ENCODE results near the gene GTF2H4.
"Not testable (repeated sequence)": the region's sequence is repeated elsewhere in the genome, so short reads cannot be mapped to it uniquely, and the experiment has no call there.

The GTF2H4 gene

DNA sequence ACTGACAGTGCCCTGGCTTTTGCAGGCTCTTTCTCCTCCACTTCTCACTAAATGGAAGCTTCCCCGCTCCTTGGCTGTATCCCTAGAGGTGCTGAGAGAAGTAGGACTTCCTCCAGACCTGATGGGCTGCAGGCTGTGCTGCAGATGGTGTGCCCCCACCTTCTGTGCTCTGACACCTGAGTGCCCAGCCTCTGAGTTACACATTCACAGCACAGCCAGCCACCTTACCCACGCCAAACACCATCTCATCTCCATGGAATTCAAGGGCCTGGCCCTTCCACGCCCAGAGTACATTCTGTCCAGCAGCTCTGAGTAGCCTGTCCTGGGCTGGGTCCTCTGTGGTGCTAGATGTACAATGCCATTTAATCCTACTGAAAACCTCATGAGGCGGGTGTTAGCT is 18.6 kb downstream of the GTF2H4 start:
- FAIRE-seq, result no peak

- not testable (repeated sequence) for FAIRE-seq
Observed at GRCh38 chr6:30927080-30927479, 19.1 kb downstream of the GTF2H4 start.

- FAIRE-seq, result no peak
Observed at GRCh38 chr6:30928677-30929076, 20.7 kb downstream of the GTF2H4 start.

DNA sequence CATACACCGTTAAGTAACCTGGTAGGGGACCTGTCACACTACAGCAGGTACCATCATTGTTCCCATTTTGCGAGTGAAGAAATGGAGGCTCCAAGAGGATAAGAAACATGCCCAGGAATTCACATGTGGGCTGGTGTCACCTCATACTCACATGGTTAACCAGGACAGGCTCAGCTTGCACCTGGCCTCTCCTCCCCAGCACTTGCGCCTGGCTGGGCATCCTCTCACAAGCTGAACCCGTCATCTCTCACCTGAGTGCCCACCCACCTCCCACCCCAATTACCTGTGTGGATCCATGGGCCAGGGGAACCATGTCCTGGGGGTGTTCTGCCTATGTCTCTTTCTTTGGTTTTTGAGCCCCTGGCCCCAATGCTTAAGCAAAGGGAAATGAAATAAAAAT is 22.5 kb downstream of the GTF2H4 start:
- no peak for FAIRE-seq

DNA sequence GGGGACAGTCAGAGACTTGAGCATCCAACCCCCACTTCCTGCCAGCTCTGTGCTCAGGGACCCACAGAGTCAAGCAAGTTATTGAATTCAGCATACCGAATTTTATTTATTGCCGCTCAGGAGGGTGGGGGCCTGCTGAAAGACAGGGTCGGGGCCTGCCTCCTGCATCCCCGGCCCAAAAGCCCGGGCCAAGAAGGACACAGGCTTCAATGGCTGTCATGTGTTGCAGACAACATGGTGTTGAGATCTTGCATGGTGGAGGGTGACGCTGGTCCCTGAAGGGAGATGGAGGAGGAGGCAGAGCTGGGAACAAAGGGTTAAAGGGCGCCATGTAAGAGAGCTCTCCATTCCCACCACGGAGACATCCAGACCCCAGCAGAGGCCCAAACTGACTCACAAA is 23.3 kb downstream of the GTF2H4 start:
- FAIRE-seq, result no peak

DNA sequence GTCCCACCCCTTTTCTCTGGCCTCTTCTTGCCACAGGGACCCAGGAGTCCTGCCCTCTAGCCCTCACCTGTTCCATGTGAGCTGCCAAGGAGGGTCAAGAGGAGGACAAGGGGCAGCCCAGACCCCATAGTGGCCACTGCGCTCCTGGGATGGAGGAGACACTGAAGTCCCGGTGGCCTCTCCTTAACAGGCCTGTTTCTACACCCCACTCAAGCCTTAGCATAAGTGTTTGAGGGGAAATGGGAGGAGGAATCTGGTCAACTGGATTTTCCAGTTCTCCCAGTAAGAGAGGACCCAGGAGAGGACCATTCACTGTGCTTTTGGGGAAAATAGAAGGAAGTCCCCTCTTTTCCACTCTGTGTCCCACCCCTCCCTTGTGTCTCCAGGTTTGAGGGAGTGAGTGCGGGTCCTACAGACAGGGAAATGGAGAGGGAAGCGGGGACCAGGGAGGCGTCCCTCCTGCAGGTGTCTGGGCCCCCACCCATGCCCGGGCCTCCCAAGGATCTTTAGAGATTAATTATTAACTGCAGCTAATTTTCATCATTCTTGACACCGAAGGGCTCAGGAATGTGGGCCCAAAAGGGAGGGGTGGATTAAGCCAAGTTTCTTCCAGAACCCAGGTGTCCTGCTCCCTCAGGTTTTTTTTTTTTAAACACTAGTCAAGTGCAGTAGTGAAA is 24.1 kb downstream of the GTF2H4 start, which contains the start of gene SFTA2:
Gene SFTA2 (minus strand): TSS at position 202 of the 677 bp plus-strand sequence. CDS start 74 bp downstream, at position 128.
- FAIRE-seq, result no peak

DNA sequence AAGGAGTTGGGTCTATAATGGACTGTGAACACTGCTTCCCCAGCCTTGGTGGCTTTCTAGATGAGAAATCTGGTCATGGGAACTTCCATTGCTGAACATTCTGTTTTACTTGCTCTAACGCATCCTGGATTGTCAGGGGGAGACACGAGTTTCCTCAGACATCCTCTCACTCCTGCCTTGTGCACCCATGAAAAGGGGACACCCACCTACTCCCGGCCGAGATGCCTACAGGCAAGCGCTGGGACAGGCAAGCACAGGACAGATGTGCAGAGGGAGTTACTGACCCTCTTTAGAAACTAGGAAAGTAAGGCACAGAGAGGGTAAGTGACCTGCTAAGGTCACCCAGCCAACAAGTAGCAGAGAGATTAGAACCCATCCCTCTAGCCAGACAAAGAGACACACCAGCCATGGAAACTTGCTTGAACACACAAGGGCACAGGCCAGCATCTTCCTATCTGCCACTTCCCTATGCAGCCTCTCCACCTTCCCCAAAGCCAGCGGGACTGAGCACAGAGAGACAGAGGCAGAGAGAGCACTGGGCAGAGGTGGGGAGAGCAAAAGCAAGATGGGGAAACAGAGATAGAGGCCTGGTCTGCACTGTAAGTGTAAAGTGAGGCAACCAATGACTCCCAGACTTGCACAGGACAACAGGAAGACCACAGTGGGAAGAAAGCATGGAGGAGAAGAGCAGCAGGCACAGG is 24.8 kb downstream of the GTF2H4 start:
- no peak for FAIRE-seq

GRCh38 chr6:30935018-30935417 is 27.0 kb downstream of the GTF2H4 start:
- FAIRE-seq, result no peak

- FAIRE-seq, result no peak
Observed at GRCh38 chr6:30937265-30937664, 29.3 kb downstream of the GTF2H4 start.

- FAIRE-seq, result no peak
Observed at GRCh38 chr6:30938730-30939129, 30.7 kb downstream of the GTF2H4 start.

- FAIRE-seq, result no peak
Observed at GRCh38 chr6:30939473-30939872, 31.5 kb downstream of the GTF2H4 start.

DNA sequence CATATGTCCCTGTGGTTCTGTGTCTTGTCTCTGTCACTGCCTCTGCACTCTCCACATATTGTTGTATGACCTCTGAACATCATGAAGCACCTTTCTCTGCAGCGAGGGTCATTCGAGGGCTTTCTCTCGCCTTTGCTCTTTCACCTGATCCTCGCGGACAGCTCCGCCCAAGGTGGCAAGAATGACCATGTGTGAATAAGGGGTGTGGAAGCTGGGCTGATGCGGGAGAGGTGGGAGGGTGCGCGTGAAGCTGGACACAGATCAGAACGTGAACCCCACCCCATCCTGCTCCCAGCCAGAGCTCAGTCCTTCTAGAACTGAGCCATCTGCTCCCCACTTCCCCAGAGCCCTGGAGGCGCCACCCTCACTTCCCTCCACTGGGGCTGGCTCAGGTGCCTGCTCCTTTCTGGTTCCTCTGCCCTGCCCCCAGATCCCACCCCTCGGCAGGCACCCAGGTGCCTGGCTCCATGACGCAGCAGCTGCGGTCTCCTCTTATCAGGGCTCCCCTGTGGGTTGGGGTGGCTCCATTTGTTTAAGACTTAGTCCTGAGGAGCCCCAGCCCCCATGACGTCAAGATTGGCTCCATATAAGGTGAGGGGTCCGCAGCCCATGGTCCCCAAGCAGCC is 32.5 kb downstream of the GTF2H4 start, which contains the start of gene MUCL3:
Gene MUCL3 (plus strand): TSS at position 613 of the 626 bp plus-strand sequence. CDS start 27 bp downstream, outside the sequence.
- FAIRE-seq, result no peak

DNA sequence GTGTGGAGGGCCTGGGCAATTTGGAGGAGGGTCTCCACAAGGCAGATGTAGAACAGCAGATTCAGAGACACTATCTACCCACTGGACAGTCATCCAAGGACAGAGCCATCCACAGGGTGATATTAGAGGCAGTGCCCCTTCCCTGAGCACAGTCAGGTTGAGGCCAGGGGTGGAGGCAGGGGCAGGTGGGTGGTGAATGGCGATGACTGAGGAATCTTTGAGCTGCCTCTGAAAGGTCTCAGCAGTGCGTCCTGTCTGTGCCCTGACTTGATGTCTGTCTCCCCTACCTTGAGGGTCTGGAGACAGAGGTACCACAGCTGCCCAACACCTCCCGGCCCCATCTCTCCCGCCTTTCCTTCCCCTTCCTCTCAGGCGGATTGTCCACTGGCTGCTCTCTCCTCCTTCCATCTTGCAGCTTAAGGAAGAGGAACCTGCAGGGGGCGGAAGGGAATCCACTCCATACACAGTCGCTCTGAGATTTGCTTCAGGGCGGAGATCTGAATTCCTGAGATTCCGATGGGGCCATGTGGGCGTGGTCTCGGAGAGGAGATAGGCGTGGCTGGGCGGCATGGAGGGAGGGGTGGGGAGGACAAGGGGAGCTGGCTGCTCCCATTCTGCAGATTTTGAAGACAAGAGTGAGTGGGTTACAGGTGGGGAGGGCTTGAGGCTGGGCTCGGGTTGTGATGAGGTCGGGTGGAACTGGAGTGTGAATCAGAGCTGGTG is 34.5 kb downstream of the GTF2H4 start:
- FAIRE-seq, result no peak

GRCh38 chr6:30944051-30944450 is 36.0 kb downstream of the GTF2H4 start:
- FAIRE-seq, result no peak

GRCh38 chr6:30945281-30945680 is 37.3 kb downstream of the GTF2H4 start:
- no peak for FAIRE-seq

DNA sequence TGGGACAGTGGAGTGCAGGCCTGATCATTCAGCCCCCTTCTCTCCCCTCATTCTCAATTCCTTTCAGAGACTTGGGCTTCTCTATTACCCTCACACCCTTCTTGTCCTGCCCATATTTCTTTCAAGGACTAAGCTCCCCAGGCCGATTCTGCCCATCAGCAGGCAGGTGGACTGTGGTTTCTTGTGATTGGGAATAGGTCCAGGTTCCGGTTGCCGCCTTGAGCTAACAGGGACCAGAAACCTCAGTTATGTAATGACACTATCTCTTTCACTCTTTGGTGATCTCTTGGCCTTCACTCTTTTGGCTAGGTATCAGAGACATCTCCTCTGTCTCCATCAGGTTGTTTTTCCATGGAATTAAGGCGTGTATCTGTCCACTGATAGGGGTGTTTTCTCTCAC is 39.2 kb downstream of the GTF2H4 start:
- FAIRE-seq, result no peak

DNA sequence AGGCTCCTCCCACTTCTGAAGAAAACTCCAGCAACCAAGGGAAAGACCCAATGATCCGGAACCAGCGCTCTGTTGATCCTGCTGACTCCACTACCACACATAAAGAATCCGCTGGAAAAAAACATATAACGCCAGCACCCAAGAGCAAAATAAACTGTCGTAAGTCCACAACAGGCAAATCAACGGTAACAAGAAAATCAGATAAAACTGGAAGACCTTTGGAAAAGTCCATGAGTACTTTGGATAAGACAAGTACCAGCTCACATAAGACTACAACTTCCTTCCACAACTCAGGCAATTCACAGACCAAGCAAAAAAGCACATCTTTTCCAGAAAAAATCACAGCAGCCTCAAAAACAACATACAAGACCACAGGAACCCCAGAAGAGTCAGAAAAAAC is 40.8 kb downstream of the GTF2H4 start:
- FAIRE-seq, result no peak

DNA sequence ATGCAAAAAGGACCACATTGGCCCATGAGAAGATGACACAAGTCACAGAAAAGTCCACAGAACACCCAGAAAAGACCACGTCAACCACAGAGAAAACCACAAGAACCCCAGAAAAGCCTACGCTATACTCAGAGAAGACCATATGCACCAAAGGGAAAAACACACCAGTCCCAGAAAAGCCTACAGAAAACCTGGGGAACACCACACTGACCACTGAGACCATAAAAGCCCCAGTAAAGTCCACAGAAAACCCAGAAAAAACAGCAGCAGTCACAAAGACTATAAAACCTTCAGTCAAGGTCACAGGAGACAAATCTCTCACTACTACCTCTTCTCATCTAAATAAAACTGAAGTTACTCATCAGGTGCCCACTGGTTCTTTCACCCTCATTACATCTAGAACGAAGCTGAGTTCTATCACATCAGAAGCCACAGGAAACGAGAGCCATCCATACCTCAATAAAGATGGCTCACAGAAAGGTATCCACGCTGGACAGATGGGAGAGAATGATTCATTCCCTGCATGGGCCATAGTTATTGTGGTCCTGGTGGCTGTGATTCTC is 44.0 kb downstream of the GTF2H4 start:
- FAIRE-seq, result no peak

GRCh38 chr6:30954631-30955366 is 46.8 kb downstream of the GTF2H4 start:
- FAIRE-seq, result no peak

- FAIRE-seq, result no peak
Observed at GRCh38 chr6:30955367-30956042, 47.5 kb downstream of the GTF2H4 start.

- FAIRE-seq, result no peak
Observed at GRCh38 chr6:30957716-30958115, 49.7 kb downstream of the GTF2H4 start.

Measured in colon (tissue), 2 donors.